Lower leg skin (tissue), 3 donors: Measurements from ENCODE around the gene RNF19B.

Source experiments
- POLR2A ChIP-seq, 2 donors: fragments of 450-650 bp; IDR thresholded peaks; one replicate each; pipeline ENCODE4 v1.6.1; 2016 to 2017; ENCODE audit warnings: antibody characterized with exemption in 2 of 2, mild to moderate bottlenecking in 1 of 2, moderate library complexity in 1 of 2
- TF ChIP-seq, protein P1 (sequence below), 3 donors: fragments of 450-650 bp; IDR thresholded peaks; one replicate each; pipeline ENCODE4 v1.5.1; 2016; ENCODE audit warnings: antibody characterized with exemption in 3 of 3, mild to moderate bottlenecking in 3 of 3, moderate library complexity in 2 of 3

DNA sequence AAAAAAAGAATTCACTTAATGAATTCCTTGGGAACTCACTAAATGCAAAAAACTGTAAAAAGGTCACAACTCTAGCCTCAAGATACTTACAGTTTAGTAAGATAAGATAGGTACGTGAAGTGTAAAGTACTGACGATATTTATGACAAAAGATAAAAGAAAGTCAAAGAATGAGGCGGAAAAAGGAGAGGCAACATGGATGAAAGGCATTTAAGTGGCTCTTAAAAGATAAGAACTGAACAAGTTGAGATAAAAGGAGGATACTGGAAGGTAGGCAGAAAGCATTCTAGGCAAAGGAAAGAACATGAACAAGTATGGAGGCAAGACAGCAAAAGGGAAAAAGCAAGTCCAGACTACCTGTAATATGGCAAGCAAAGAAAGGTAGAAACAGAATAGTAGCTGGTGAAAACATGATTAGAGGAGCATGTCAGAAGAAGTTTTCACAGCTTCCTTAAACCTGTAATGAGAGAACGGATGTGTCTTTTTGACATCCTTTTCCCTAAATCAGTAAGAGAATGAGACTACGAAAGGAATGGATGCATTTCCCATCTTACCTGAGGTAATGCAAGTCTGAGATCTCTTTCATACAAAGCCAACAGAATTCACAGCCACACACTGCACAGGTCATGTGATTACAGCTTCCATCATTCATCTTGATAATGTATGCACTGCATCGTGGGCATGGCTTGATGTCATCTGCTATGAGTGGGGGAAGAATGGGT lies 16.8 kb downstream of the RNF19B start:
- TF ChIP-seq, protein P1, sequence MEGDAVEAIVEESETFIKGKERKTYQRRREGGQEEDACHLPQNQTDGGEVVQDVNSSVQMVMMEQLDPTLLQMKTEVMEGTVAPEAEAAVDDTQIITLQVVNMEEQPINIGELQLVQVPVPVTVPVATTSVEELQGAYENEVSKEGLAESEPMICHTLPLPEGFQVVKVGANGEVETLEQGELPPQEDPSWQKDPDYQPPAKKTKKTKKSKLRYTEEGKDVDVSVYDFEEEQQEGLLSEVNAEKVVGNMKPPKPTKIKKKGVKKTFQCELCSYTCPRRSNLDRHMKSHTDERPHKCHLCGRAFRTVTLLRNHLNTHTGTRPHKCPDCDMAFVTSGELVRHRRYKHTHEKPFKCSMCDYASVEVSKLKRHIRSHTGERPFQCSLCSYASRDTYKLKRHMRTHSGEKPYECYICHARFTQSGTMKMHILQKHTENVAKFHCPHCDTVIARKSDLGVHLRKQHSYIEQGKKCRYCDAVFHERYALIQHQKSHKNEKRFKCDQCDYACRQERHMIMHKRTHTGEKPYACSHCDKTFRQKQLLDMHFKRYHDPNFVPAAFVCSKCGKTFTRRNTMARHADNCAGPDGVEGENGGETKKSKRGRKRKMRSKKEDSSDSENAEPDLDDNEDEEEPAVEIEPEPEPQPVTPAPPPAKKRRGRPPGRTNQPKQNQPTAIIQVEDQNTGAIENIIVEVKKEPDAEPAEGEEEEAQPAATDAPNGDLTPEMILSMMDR (IDR thresholded peaks at IDR 0.05), result no peak
- TF ChIP-seq POLR2A (IDR thresholded peaks at IDR 0.05), result no peak
